Esophagus muscularis mucosa (tissue), 4 donors: Measurements from ENCODE around the gene MICAL3. TPM values are rescaled to one million over a fixed set of nuclear protein-coding genes. Genes with fewer than 3 reads are reported as not detected.

ENCODE experiments used
- DNase-seq: peaks from one replicate; pipeline ENCODE4 v3.0.0-alpha.2; 2017; ENCODE audit errors: extremely low spot score
- H3K27ac ChIP-seq, 4 donors: fragments of 200-600 bp; sonication (generic); replicated peaks in 1 of 4; 1 replicate in 3 of 4; 2 replicates in 1 of 4; pipeline ENCODE4 v1.5.1; 2016 to 2019; ENCODE audit warnings: mild to moderate bottlenecking in 1 of 4
- H3K27me3 ChIP-seq, 4 donors: fragments of 200-600 bp; sonication (generic); one replicate each; pipeline versions ENCODE4 v1.5.1 to v1.6.0; 2016 to 2019
- H3K36me3 ChIP-seq, 4 donors: fragments of 200-600 bp; sonication (generic); one replicate each; pipeline ENCODE4 v1.5.1; 2016 to 2019
- H3K4me1 ChIP-seq, 4 donors: fragments of 200-600 bp; sonication (generic); one replicate each; pipeline ENCODE4 v1.5.1; 2016 to 2019
- H3K4me3 ChIP-seq, 4 donors: fragments of 200-600 bp; sonication (generic); 1 replicate in 2 of 4; 2 replicates in 2 of 4; pipeline ENCODE4 v1.5.1; 2016 to 2019; ENCODE audit warnings: mild to moderate bottlenecking in 4 of 4, moderate library complexity in 1 of 4
- H3K9me3 ChIP-seq, 4 donors: fragments of 200-600 bp; sonication (generic); 1 replicate in 3 of 4; 2 replicates in 1 of 4; pipeline ENCODE4 v1.5.1; 2016 to 2019
- CTCF ChIP-seq, 3 experiments: fragments of 200-600 bp in 2 of 3; fragments of 450-650 bp in 1 of 3; sonication (generic) in 2 of 3; IDR thresholded peaks; one replicate each; pipeline ENCODE4 v1.5.1; 2017 to 2019; ENCODE audit warnings: antibody characterized with exemption in 3 of 3, mild to moderate bottlenecking in 2 of 3, moderate library complexity in 1 of 3
- EP300 ChIP-seq: sonication (generic); formaldehyde crosslinking; IDR thresholded peaks from one replicate; pipeline ENCODE4 v1.6.1; 2017; ENCODE audit warnings: antibody characterized with exemption
- POLR2A ChIP-seq: fragments of 450-650 bp; IDR thresholded peaks from one replicate; pipeline ENCODE4 v1.6.1; 2017; ENCODE audit warnings: antibody characterized with exemption, moderate library complexity, mild to moderate bottlenecking, low read depth
- POLR2AphosphoS5 ChIP-seq, 2 donors: sonication (generic); formaldehyde crosslinking; IDR thresholded peaks; one replicate each; pipeline ENCODE4 v1.6.1; 2017; ENCODE audit warnings: antibody characterized with exemption in 2 of 2
- WGBS: methylation state at CpG from one replicate; pipeline ENCODE4 v1.1.5; 2018; 5-methylcytosine and 5-hydroxymethylcytosine counted together
- intact Hi-C: fragments of 100-400 bp; cut with DNase I; formaldehyde crosslinking; loops from one replicate; pipeline ENCODE4 v1.15.1; 2023
- total RNA-seq, 4 donors: library from RNA; depleted of rRNA; stranded (reverse); fragments of >200 nt; gene quantifications; one replicate each; pipeline versions ENCODE4 v1.1.0 to v1.2.1, GENCODE V29; 2016

MICAL3 gene
- total RNA-seq, 4 donors from 2014 or later, result 35.1 to 91.8 (median 67.8) TPM

GRCh38 chr22:17788528-17789378 lies 235.6 kb downstream of the MICAL3 start:
- 90% methylated on average over 28 of the region's 32 CpGs for WGBS
- H3K4me3 ChIP-seq, result no peak overlapping the region
- no peaks in the 10 kb centered on the region for H3K9me3 ChIP-seq
- DNase-seq, result no peak
- H3K27ac ChIP-seq, result no peak overlapping the region
- H3K27me3 ChIP-seq, result no peaks in the 10 kb centered on the region
- peaks cover 21 to 61% (median 42%) of the 10 kb centered on the region in 4 donors for H3K36me3 ChIP-seq
- intact Hi-C loops, result no loop called here
- H3K4me1 ChIP-seq, result peaks cover 23 to 31% (median 31%) of the 10 kb centered on the region in 4 donors
- TF ChIP-seq POLR2A (no peak), POLR2AphosphoS5 (IDR thresholded peaks at IDR 0.05) (no peak), EP300 (no peak), CTCF (IDR thresholded peaks at IDR 0.05) (no peak)

- Histone ChIP-seq H3K36me3 (peaks cover 21 to 52% (median 42%) of the 10 kb centered on the region in 4 donors), H3K27ac (peak overlapping the region in 3 of 4 donors; percentile 67 to 75 (median 73)), H3K27me3 (no peaks in the 10 kb centered on the region), H3K9me3 (no peaks in the 10 kb centered on the region), H3K4me1 (peaks cover 23 to 31% (median 31%) of the 10 kb centered on the region in 4 donors), H3K4me3 (no peak overlapping the region)
- TF ChIP-seq POLR2A (no peak), EP300 (no peak), POLR2AphosphoS5 (IDR thresholded peaks at IDR 0.05) (no peak), CTCF (IDR thresholded peaks at IDR 0.05) (no peak)
- no peak for DNase-seq
- WGBS, result 86% methylated on average over 18 of the region's 21 CpGs
- intact Hi-C loops, result no loop called here
Observed at GRCh38 chr22:17787716-17788330, 236.5 kb downstream of the MICAL3 start.

- Histone ChIP-seq H3K4me3 (no peak overlapping the region), H3K36me3 (peaks cover 21 to 46% (median 39%) of the 10 kb centered on the region in 4 donors), H3K9me3 (no peaks in the 10 kb centered on the region), H3K27me3 (no peaks in the 10 kb centered on the region), H3K27ac (peak overlapping the region; percentile 65 to 75 (median 70)), H3K4me1 (peaks cover 23 to 33% (median 31%) of the 10 kb centered on the region in 4 donors)
- WGBS, result 68% methylated on average over 8 of the region's 8 CpGs
- intact Hi-C loops, result no loop called here
- DNase-seq, result no peak
- TF ChIP-seq POLR2A, result no peak
- no peak for TF ChIP-seq POLR2AphosphoS5 (IDR thresholded peaks at IDR 0.05)
- no peak for TF ChIP-seq CTCF (IDR thresholded peaks at IDR 0.05)
- no peak for TF ChIP-seq EP300
Observed at GRCh38 chr22:17787241-17787640, 237.1 kb downstream of the MICAL3 start.

- no peak for DNase-seq
- TF ChIP-seq CTCF (IDR thresholded peaks at IDR 0.05), result peak in 1 of 3 experiments; percentile 6
- TF ChIP-seq POLR2AphosphoS5 (IDR thresholded peaks at IDR 0.05), result peak; percentile 60 to 75
- no peak for TF ChIP-seq POLR2A
- no peak for TF ChIP-seq EP300
- Histone ChIP-seq H3K27me3 (peaks cover 0 to 4% (median 0%) of the 10 kb centered on the region in 4 donors), H3K9me3 (no peaks in the 10 kb centered on the region), H3K27ac (peak overlapping the region; percentile 65 to 75 (median 70)), H3K4me1 (peaks cover 27 to 39% (median 37%) of the 10 kb centered on the region in 4 donors), H3K36me3 (peaks cover 21 to 40% (median 37%) of the 10 kb centered on the region in 4 donors), H3K4me3 (no peak overlapping the region)
- whole genome bisulfite sequencing, result 59% methylated on average over 13 of the region's 18 CpGs
- intact Hi-C loops, result no loop called here
Observed at GRCh38 chr22:17786435-17787161, 237.8 kb downstream of the MICAL3 start.
